BJ (cell line): Measurements from ENCODE around the gene NR1H4. TPM values are rescaled to one million over a fixed set of nuclear protein-coding genes. Genes with fewer than 3 reads are reported as not detected.

Experiments used
- CTCF ChIA-PET: fragments of 350-600 bp; formaldehyde crosslinking; extraction: SDS; loops from one replicate; lab custom pipeline; 2021; ENCODE audit warnings: antibody characterized with exemption, inconsistent platforms; lab: Yijun Ruan, JAX
- POLR2A ChIA-PET: fragments of 300-600 bp; sonication (Branson Sonifier 250); formaldehyde crosslinking; extraction: SDS; loops from one replicate; lab custom pipeline; 2021; ENCODE audit warnings: antibody characterized with exemption; lab: Charles Lee
- DNase-seq: peaks from one replicate; pipeline ENCODE4 v3.0.0-alpha.2; 2011; ENCODE audit warnings: low read depth
- H3K27me3 ChIP-seq: 2 replicates; pipeline ENCODE4 v1.6.0; 2011; ENCODE audit warnings: low read length; ENCODE audit not compliant: control insufficient read depth, insufficient read depth
- H3K36me3 ChIP-seq: 2 replicates; pipeline ENCODE4 v1.5.1; 2011; ENCODE audit warnings: low read length; ENCODE audit not compliant: control insufficient read depth, insufficient read depth
- H3K4me3 ChIP-seq: 2 replicates; pipeline ENCODE4 v1.5.1; 2011; ENCODE audit warnings: low read depth, mild to moderate bottlenecking, control low read depth, low read length
- CTCF ChIP-seq: IDR thresholded peaks from 2 replicates; pipeline ENCODE4 v1.5.1; 2011; ENCODE audit warnings: low read depth, mild to moderate bottlenecking, control low read depth, inconsistent platforms, low read length, moderate library complexity; ENCODE audit not compliant: insufficient read depth
- polyA plus RNA-seq: library from polyadenylated mRNA; depleted of rRNA; stranded (reverse); fragments of >200 nt; gene quantifications from 2 replicates; pipeline ENCODE4 v1.2.3, GENCODE V29; 2011

Gene NR1H4
- polyA plus RNA-seq, 1 experiment: not detected

GRCh38 chr12:100573292-100574186 lies 99.9 kb downstream of the NR1H4 start, which contains the start of gene GAS2L3:
Gene GAS2L3, plus strand, starts transcription at chr12:100573684. Its CDS starts 21,221 bp downstream, at chr12:100594905.
- CTCF ChIA-PET: interaction anchor here (0.6 kb wide), 1 partner anchor 361 kb away, joined by 3 read pairs; no protein-coding TSS in a partner anchor
- no peaks in the 10 kb centered on the region for H3K27me3 ChIP-seq
- DNase-seq: peak; percentile 38
- POLR2A ChIA-PET: no interaction called here
- no peaks in the 10 kb centered on the region for H3K36me3 ChIP-seq
- TF ChIP-seq CTCF: no peak
- peak within 1 kb of the TSS; percentile 85 for H3K4me3 ChIP-seq

- H3K27me3 ChIP-seq: no peaks in the 10 kb centered on the region
- H3K4me3 ChIP-seq: peak overlapping the region; percentile 85
- DNase-seq: no peak
- TF ChIP-seq CTCF: no peak
- POLR2A ChIA-PET: no interaction called here
- CTCF ChIA-PET: interaction anchor here (0.6 kb wide), 1 partner anchor 362 kb away, joined by 3 read pairs; no protein-coding TSS in a partner anchor
- no peaks in the 10 kb centered on the region for H3K36me3 ChIP-seq
Observed at GRCh38 chr12:100574187-100575074, 100.8 kb downstream of the NR1H4 start.

GRCh38 chr12:100576331-100577036 lies 102.8 kb downstream of the NR1H4 start:
- H3K36me3 ChIP-seq: no peaks in the 10 kb centered on the region
- TF ChIP-seq CTCF: no peak
- ChIA-PET POLR2A (no interaction called here), CTCF (interaction anchor here (1.2 kb wide), 1 partner anchor 17 kb away, joined by 3 read pairs; no protein-coding TSS in a partner anchor)
- no peak overlapping the region for H3K4me3 ChIP-seq
- H3K27me3 ChIP-seq: no peaks in the 10 kb centered on the region
- DNase-seq: peak; percentile 55

- Histone ChIP-seq H3K4me3 (no peak overlapping the region), H3K27me3 (no peaks in the 10 kb centered on the region), H3K36me3 (no peaks in the 10 kb centered on the region)
- ChIA-PET POLR2A (no interaction called here), CTCF (no interaction called here)
- TF ChIP-seq CTCF: no peak
- no peak for DNase-seq
Observed at GRCh38 chr12:100578923-100579322, 105.3 kb downstream of the NR1H4 start.
